ENCODE results near the gene CABP1. TPM values are rescaled to one million over a fixed set of nuclear protein-coding genes. Genes with fewer than 3 reads are reported as not detected.
A peak's percentile ranks its signal among the peaks of the same experiment; 100 is the strongest.

CABP1 gene
- total RNA-seq, 1 experiment from 2014 or later: 3.0 TPM

DNA sequence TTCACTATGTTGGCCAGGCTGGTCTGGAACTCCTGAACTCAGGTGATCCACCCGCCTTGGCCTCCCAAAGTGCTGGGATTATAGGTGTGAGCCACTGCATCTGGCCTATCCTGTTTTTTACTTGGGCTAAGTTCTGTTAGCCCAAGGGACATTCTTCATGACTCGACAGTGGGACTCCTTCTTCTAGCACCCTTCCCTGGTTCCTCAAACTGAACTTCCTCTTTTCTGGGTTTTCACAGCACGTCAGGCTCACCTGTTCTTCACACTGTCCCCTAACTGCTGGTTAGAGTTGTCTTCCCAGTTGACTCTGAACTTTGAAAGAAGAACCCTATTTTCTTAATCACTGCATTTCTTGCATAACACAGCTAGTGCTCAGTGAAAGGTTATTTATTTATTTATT lies 22.5 kb downstream of the CABP1 start:
- H3K27me3 ChIP-seq (ENCODE audit: insufficient read depth, low read length): no peaks in the 10 kb centered on the region
- H4K91ac ChIP-seq (ENCODE audit: insufficient read length, low read depth, low read length): no peak overlapping the region
- no peak overlapping the region for H2BK12ac ChIP-seq (ENCODE audit: insufficient read length, low read depth, low read length)
- H3K4ac ChIP-seq (ENCODE audit: low read depth, low read length): no peak overlapping the region
- Mint-ChIP-seq H3K4me3 (no peak overlapping the region), H3K27me3 (ENCODE audit: low read depth) (no peaks in the 10 kb centered on the region; the same call in 1 of the 2 replicates), H3K4me1 (peaks cover 9 to 12% of the 10 kb centered on the region in 2 experiments), H3K36me3 (ENCODE audit: insufficient read depth in 1 of 3, low read depth in 3 of 3) (no peaks in the 10 kb centered on the region; a peak in 2 of 7 replicates), H3K9me3 (no peaks in the 10 kb centered on the region), H3K27ac (0 out of 7 replicates have a peak overlapping the region, but pooled peaks of 1 of the 3 experiments have one; percentile 30)
- no peaks in the 10 kb centered on the region for H3K23me2 ChIP-seq (ENCODE audit: insufficient read length, low read depth, low read length, poor library complexity, severe bottlenecking)
- no peak overlapping the region for H3K4me2 ChIP-seq (ENCODE audit: insufficient read depth, insufficient read length, low read length)
- H3K79me1 ChIP-seq (ENCODE audit: insufficient read depth, low read depth, low read length, poor library complexity, severe bottlenecking): no peaks in the 10 kb centered on the region
- no peak overlapping the region for H3K27ac ChIP-seq (ENCODE audit: insufficient read length, low read depth, low read length)
- H3T11ph ChIP-seq (ENCODE audit: low read length): no peak overlapping the region
- no peaks in the 10 kb centered on the region for H4K20me1 ChIP-seq (ENCODE audit: control insufficient read depth, insufficient read depth, insufficient read length)
- no peak overlapping the region for H3K56ac ChIP-seq (ENCODE audit: insufficient read length, low read depth, low read length)
- WGBS (ENCODE audit: extremely low coverage, insufficient read length, low lambda C conversion rate): no CpG with 5 or more reads among the region's 3 CpGs
- H3K9me3 ChIP-seq (ENCODE audit: control insufficient read depth, low read depth, low read length): no peaks in the 10 kb centered on the region
- TF ChIP-seq, protein P1, sequence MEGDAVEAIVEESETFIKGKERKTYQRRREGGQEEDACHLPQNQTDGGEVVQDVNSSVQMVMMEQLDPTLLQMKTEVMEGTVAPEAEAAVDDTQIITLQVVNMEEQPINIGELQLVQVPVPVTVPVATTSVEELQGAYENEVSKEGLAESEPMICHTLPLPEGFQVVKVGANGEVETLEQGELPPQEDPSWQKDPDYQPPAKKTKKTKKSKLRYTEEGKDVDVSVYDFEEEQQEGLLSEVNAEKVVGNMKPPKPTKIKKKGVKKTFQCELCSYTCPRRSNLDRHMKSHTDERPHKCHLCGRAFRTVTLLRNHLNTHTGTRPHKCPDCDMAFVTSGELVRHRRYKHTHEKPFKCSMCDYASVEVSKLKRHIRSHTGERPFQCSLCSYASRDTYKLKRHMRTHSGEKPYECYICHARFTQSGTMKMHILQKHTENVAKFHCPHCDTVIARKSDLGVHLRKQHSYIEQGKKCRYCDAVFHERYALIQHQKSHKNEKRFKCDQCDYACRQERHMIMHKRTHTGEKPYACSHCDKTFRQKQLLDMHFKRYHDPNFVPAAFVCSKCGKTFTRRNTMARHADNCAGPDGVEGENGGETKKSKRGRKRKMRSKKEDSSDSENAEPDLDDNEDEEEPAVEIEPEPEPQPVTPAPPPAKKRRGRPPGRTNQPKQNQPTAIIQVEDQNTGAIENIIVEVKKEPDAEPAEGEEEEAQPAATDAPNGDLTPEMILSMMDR (conservative IDR thresholded peaks at IDR 0.05): no peak
- DNase-seq: no peak
- no peak overlapping the region for H2BK120ac ChIP-seq (ENCODE audit: low read depth, low read length, poor library complexity, severe bottlenecking)
- H3K18ac ChIP-seq (ENCODE audit: insufficient read length, low read depth, low read length): no peak overlapping the region
- H2AFZ ChIP-seq (ENCODE audit: low read length): no peak overlapping the region
- H2AK5ac ChIP-seq (ENCODE audit: insufficient read length, low read length): no peak overlapping the region
- no peak overlapping the region for H4K5ac ChIP-seq (ENCODE audit: insufficient read length, low read depth, low read length)
- no peak overlapping the region for H3K14ac ChIP-seq (ENCODE audit: insufficient read depth, low read length)
- H3K9ac ChIP-seq (ENCODE audit: extremely low read depth, insufficient read length, low read length): no peak overlapping the region
- H3K23ac ChIP-seq (ENCODE audit: insufficient read length, low read depth, low read length): no peak overlapping the region
- H2BK15ac ChIP-seq (ENCODE audit: low read depth, low read length): no peak overlapping the region
- no peak overlapping the region for H4K8ac ChIP-seq (replicated peaks; ENCODE audit: insufficient read length, low read depth, low read length)
- H3K4me1 ChIP-seq (ENCODE audit: insufficient read depth, low read length): no peaks in the 10 kb centered on the region
- H3K79me2 ChIP-seq (ENCODE audit: insufficient read depth, low read length): no peaks in the 10 kb centered on the region
- H2BK20ac ChIP-seq (ENCODE audit: low read depth, low read length, poor library complexity, severe bottlenecking): no peak overlapping the region
- no peak overlapping the region for H2BK5ac ChIP-seq (ENCODE audit: insufficient read length, low read length)
